Gastrocnemius medialis (tissue), 4 donors: ENCODE data around the gene OR12D3.

Experiments used
- POLR2A ChIP-seq, 2 donors: fragments of 450-650 bp; IDR thresholded peaks; one replicate each; pipeline ENCODE4 v1.6.1; 2017; ENCODE audit warnings: antibody characterized with exemption in 2 of 2, mild to moderate bottlenecking in 2 of 2, moderate library complexity in 2 of 2
- TF ChIP-seq, protein P1 (sequence below), 5 experiments: fragments of 450-650 bp in 3 of 5; fragments of 200-600 bp in 2 of 5; sonication (generic) in 2 of 5; IDR thresholded peaks in 4 of 5; conservative IDR thresholded peaks in 1 of 5; 1 replicate in 4 of 5; 2 replicates in 1 of 5; pipeline ENCODE4 v1.5.1; 2016 to 2019; ENCODE audit warnings: antibody characterized with exemption in 5 of 5, mild to moderate bottlenecking in 3 of 5, moderate library complexity in 3 of 5

- TF ChIP-seq POLR2A (IDR thresholded peaks at IDR 0.05) = no peak
- TF ChIP-seq, protein P1, sequence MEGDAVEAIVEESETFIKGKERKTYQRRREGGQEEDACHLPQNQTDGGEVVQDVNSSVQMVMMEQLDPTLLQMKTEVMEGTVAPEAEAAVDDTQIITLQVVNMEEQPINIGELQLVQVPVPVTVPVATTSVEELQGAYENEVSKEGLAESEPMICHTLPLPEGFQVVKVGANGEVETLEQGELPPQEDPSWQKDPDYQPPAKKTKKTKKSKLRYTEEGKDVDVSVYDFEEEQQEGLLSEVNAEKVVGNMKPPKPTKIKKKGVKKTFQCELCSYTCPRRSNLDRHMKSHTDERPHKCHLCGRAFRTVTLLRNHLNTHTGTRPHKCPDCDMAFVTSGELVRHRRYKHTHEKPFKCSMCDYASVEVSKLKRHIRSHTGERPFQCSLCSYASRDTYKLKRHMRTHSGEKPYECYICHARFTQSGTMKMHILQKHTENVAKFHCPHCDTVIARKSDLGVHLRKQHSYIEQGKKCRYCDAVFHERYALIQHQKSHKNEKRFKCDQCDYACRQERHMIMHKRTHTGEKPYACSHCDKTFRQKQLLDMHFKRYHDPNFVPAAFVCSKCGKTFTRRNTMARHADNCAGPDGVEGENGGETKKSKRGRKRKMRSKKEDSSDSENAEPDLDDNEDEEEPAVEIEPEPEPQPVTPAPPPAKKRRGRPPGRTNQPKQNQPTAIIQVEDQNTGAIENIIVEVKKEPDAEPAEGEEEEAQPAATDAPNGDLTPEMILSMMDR (IDR thresholded peaks at IDR 0.05 in 4 of 5, conservative IDR thresholded peaks at IDR 0.05 in 1 of 5) = no peak
Observed at GRCh38 chr6:29403801-29404200, 28.7 kb upstream of the OR12D3 start.
